NCI-H524 treated with DMSO at 0.1 percent for 48 hours (cell line): ENCODE measurements around the gene TUBB3.
A peak's percentile ranks its signal among the peaks of the same experiment; 100 is the strongest.
"Not testable (repeated sequence)": the region's sequence is repeated elsewhere in the genome, so short reads cannot be mapped to it uniquely, and the experiment has no call there.

Experiments used
- DNase-seq: peaks from one replicate; lab custom pipeline; 2025; lab: John Stamatoyannopoulos, UW

TUBB3 gene

DNA sequence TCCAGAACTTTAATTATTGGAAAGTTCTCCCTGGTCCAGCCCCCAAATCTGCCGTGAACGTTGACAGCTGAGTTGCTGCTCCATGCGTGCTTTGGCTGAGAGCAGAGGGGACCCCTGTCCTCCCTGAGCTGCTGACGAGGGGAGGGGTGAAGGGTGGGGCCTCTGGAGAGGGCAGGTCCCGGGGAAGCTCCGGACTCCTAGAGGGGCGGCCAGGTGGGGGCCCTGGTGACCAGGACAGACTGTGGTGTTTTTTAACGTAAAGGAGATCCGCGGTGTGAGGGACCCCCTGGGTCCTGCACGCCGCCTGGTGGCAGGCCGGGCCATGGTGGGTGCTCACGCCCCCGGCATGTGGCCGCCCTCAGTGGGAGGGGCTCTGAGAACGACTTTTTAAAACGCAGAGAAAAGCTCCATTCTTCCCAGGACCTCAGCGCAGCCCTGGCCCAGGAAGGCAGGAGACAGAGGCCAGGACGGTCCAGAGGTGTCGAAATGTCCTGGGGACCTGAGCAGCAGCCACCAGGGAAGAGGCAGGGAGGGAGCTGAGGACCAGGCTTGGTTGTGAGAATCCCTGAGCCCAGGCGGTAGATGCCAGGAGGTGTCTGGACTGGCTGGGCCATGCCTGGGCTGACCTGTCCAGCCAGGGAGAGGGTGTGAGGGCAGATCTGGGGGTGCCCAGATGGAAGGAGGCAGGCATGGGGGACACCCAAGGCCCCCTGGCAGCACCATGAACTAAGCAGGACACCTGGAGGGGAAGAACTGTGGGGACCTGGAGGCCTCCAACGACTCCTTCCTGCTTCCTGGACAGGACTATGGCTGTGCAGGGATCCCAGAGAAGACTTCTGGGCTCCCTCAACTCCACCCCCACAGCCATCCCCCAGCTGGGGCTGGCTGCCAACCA lies 4.4 kb upstream of the TUBB3 start, which contains the start of gene MC1R:
Gene MC1R, plus strand, starts transcription at position 410 of the 895 bp plus-strand sequence. Its CDS starts 397 bp downstream, at position 807.
- no peak for DNase-seq

GRCh38 chr16:89919535-89920406 lies 3.4 kb upstream of the TUBB3 start:
- DNase-seq, result no peak

GRCh38 chr16:89920723-89921122 lies 2.4 kb upstream of the TUBB3 start:
- no peak for DNase-seq

- no peak for DNase-seq
Measured at GRCh38 chr16:89921131-89921701, 1.9 kb upstream of the TUBB3 start.

GRCh38 chr16:89921702-89922476 lies 1.3 kb upstream of the TUBB3 start:
- no peak for DNase-seq

GRCh38 chr16:89922477-89922883 lies 662 bp upstream of the TUBB3 start:
- no peak for DNase-seq

DNA sequence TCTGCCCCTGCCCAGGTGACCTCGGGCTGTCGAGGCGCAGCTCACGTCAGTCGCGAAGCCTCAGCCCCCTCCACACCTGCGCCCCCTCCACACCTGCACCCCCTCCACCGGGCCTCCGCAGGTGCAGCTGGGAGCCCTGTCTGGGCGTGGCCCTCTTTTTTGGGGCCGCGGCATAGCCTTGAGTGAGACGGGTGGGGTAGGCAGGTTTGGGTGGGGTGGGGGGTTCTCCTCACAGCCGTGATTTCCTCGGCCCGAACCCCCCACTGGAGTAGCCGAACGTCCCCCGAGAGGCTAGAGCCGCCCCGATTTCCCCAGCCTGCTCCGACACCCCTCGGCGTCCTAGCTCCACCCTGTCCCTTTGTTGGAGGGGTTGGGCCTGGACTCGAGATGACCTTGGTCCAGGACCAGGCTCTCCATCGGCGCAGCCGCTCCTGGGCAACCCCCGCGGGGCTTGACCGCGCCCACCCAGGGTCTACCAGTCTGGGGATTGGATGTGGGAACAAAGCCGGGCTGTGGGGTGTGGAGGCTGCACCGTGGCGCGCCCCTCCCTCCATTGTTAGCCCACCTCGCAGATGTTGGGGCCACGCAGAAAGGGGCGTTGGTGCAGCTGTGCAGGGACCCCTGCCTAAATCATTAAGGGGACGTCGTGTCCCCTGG lies 626 bp downstream of the TUBB3 start:
- no peak for DNase-seq

- peak; percentile 74 for DNase-seq
Measured at GRCh38 chr16:89924297-89924924, 1.3 kb downstream of the TUBB3 start.

DNA sequence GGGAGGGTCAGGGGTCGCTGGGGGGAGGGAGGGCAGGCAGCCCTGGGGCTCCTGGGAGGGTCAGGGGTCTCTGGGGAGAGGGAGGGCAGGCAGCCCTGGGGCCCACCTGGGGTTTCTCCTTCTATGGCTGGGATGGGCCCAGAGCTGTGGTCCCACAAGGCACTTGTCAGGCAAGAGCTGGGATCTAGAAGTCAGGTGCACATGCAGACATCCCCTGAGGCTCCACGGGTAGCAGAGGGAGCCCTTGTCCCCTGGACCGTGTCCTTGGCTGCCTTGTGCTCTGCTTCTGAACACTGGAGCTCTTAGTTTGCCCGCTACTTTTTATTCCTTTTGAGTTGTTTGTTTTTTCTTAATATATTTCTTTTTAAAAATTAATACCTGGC lies 1.8 kb downstream of the TUBB3 start:
- no peak for DNase-seq

- DNase-seq, result no peak
Measured at GRCh38 chr16:89925596-89926079, 2.5 kb downstream of the TUBB3 start.

DNA sequence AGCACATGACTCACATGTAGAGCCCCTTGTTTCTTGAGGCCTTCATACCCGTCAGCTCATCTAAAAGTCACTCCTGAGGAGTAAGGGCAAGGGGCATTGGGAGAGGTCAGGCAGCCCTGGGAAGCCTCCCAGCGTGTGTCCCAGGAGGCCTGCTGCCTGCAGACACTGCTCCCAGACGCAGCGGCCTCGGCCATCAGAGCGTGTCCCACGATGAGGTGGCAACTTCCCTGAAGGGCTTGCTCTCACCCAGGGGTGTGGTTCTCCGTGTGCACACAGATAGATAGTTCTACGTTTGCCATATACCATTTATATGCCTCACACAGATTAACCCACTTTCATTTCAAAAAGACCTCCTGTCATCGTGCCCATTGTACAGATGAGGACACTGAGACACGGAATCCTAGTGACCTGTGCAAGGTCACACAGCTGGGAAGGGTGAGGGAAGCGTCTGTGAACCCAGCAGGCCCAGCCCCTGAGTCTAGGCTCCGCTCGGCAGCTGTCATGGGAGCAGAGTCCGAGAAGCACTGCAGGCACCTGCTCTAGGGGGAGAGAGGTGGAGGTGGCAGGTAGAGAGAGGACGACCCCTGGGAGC lies 8.3 kb downstream of the TUBB3 start:
- no peak for DNase-seq

GRCh38 chr16:89931964-89932363 lies 8.8 kb downstream of the TUBB3 start:
- DNase-seq, result no peak

GRCh38 chr16:89934019-89934418 lies 10.9 kb downstream of the TUBB3 start:
- not testable (repeated sequence) for DNase-seq

- DNase-seq, result no peak
Measured at GRCh38 chr16:89934611-89935553, 11.7 kb downstream of the TUBB3 start.

DNA sequence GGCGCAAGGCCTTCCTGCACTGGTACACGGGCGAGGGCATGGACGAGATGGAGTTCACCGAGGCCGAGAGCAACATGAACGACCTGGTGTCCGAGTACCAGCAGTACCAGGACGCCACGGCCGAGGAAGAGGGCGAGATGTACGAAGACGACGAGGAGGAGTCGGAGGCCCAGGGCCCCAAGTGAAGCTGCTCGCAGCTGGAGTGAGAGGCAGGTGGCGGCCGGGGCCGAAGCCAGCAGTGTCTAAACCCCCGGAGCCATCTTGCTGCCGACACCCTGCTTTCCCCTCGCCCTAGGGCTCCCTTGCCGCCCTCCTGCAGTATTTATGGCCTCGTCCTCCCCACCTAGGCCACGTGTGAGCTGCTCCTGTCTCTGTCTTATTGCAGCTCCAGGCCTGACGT lies 12.5 kb downstream of the TUBB3 start:
- DNase-seq, result not testable (repeated sequence)

DNA sequence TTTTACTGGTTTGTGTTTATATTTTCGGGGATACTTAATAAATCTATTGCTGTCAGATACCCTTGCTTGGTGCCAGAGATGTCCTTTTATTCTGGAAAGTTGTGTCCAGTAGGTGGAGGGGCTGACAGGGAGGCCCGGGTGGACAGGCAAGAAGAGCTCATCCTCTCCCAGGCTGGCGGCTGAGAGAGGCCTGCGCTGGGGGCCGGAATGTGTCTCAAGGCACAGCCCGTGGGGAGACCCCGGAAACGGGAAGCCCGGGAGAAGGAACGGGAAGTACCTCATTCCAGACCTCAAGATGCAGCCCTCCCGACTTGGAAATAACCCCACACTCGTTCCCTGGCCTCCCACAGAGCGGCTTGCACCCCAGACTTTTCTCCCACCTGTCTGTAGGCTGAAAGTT lies 12.9 kb downstream of the TUBB3 start:
- DNase-seq, result no peak

GRCh38 chr16:89936508-89936907 lies 13.4 kb downstream of the TUBB3 start:
- no peak for DNase-seq

DNA sequence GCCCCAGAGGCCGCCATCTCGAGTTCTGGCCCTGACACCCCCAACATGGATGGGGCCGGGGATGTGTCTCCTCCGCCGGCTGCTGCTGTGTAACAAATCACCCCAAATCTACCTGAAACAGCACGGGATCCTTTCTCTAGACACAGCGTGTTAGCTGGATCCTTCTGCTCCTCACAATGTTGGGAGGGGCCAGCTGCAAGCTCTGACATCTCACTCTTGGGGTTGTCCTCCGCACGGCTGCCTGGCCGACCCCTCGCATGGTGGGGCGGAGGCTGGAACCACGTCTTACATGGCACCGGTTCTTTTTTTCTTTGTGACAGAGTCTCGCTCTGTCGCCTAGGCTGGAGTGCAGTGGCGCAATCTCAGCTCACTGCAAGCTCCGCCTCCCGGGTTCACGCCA lies 13.8 kb downstream of the TUBB3 start:
- DNase-seq, result no peak
